Measurements from ENCODE around the gene MRPL41. TPM values are rescaled to one million over a fixed set of nuclear protein-coding genes. Genes with fewer than 3 reads are reported as not detected.
A peak's percentile ranks its signal among the peaks of the same experiment; 100 is the strongest.
"Not testable (repeated sequence)": the region's sequence is repeated elsewhere in the genome, so short reads cannot be mapped to it uniquely, and the experiment has no call there.

MRPL41 gene
- total RNA-seq (2014; rRNA removed; shearing (Covaris generic)), result 48.8 and 106 TPM in 2 replicates
- polyA plus RNA-seq (2015; cell fraction: cytosol; rRNA removed), result 41.7 and 58.7 TPM in 2 replicates
- 18.8 and 20.0 TPM in 2 replicates for polyA plus RNA-seq (2015; cell fraction: nucleus; rRNA removed)

- DNase-seq (ENCODE audit: low read depth), result peak; percentile 80
Measured at GRCh38 chr9:137551264-137552021, at the start of gene MRPL41. MRPL41 (plus strand) TSS chr9:137551879; CDS start chr9:137552082, 203 bp downstream.

- DNase-seq (ENCODE audit: low read depth), result no peak
Measured at GRCh38 chr9:137502008-137502911, 49.4 kb upstream of the MRPL41 start.

GRCh38 chr9:137504432-137504777 is 47.3 kb upstream of the MRPL41 start:
- DNase-seq (ENCODE audit: low read depth), result no peak

DNA sequence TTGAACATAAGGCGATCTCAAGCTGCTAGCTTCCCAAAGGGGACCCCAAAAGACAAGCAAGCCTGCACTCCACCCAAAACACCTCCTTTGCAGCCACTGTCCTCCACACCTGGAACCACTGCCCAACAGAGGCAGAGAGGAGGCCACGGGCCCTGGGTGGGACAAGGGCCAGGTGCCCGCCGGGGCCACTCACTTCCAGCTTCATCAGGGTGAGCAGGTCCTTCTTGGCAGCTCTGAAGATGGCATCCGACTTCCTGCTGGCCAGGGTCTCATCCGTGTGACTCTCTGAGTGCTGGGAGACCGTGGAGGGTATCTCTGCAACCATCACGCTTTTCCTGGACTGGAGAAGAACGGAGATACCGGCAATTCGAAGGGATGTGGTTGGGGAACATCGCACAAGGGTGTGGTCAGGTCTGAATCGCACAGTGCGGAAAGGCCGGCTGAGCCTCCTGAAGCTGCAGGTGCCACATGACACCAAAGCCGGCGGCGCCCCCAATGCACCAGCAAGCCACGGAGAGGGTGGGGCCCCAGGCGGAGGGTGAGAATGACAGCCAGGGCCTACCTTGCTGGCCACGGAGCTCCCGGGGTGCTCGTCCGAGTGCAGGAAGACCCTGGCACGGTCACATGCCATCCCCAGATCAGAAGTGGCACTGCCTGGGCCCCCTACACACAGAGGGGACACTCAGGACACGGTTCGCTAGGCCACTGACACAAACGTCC is 46.1 kb upstream of the MRPL41 start:
- DNase-seq (ENCODE audit: low read depth), result no peak

DNA sequence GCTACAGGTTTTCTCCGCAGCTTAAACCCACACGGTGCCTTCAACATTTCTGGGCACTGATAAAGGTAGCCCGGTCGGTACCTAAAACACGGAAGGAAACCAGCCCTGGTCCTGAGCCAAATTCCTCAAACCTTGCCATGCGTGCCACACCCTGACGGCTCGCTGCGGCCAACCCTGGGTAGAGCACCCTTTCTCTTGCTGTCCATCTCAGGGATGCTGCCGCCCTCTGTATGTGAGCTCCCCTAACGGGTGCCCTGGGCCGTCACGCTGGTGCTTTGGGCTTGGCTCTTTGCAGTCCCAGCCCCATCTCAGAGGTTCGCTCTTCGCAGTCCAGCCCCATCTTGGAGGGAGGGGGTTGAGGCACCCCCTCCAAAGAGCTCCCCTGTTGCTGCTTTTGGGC is 45.4 kb upstream of the MRPL41 start:
- no peak for DNase-seq (ENCODE audit: low read depth)

- DNase-seq (ENCODE audit: low read depth), result peak; percentile 32
Measured at GRCh38 chr9:137506702-137507171, 44.9 kb upstream of the MRPL41 start.

GRCh38 chr9:137509198-137509597 is 42.5 kb upstream of the MRPL41 start:
- no peak for DNase-seq (ENCODE audit: low read depth)

DNA sequence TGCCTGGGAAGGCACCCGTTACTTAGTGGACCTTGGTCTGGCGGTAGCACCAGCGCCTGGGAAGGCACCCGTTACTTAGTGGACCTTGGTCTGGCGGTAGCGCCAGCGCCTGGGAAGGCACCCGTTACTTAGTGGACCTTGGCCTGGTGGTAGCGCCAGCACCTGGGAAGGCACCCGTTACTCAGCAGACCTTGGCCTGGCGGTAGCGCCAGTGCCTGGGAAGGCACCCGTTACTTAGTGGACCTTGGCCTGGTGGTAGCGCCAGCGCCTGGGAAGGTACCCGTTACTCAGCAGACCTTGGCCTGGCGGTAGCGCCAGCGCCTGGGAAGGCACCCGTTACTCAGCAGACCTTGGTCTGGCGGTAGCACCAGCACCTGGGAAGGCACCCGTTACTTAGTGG is 40.6 kb upstream of the MRPL41 start:
- DNase-seq (ENCODE audit: low read depth), result not testable (repeated sequence)

DNA sequence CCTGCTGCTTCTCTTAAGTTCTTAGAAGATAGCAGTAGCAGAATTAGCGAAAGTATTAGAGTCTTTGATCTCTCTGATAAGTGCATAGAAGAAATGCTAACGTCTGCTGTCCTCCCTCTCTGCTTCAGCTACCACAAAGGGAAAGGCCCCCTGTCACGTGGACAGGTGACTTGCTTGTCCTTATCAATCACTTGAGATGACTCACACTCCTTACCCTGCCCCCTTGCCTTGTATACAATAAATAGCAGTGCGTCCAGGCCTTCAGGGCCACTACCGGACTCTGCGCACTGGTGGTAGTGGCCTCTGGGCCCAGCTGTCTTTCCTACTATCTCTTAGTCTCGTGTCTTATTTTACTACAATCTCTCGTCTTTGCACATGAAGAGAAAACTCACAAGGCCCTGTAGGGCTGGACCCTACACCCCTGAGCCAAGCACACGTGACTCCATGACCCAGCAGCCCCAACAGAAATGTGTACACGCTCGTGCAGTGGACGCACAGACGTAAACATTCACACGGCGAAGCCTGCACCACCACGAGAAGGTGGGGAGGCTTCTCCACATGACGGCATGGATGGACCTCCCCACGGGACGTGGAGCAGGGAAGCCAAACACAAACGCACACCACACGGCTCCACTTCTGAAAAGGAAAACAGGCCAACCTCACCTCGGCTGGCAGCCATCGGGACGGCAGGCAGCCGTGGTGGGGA is 39.8 kb upstream of the MRPL41 start:
- DNase-seq (ENCODE audit: low read depth), result no peak

DNA sequence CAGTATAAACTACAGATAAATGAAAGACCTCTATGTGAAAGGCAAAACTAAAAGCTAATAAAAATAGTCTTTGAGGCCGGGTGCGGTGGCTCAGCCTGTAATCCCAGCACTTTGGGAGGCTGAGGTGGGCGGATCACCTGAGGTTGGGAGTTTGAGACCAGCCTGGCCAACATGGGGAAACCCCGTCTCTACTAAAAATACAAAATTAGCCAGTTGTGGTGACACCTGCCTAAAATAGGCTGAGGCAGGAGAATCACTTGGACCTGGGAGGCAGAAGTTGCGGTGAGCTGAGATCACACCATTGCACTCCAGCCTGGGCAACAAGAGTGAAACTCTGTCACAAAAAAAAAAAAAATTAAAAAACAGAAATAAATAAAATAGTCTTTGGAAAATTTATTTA is 38.5 kb upstream of the MRPL41 start:
- DNase-seq (ENCODE audit: low read depth), result not testable (repeated sequence)

DNA sequence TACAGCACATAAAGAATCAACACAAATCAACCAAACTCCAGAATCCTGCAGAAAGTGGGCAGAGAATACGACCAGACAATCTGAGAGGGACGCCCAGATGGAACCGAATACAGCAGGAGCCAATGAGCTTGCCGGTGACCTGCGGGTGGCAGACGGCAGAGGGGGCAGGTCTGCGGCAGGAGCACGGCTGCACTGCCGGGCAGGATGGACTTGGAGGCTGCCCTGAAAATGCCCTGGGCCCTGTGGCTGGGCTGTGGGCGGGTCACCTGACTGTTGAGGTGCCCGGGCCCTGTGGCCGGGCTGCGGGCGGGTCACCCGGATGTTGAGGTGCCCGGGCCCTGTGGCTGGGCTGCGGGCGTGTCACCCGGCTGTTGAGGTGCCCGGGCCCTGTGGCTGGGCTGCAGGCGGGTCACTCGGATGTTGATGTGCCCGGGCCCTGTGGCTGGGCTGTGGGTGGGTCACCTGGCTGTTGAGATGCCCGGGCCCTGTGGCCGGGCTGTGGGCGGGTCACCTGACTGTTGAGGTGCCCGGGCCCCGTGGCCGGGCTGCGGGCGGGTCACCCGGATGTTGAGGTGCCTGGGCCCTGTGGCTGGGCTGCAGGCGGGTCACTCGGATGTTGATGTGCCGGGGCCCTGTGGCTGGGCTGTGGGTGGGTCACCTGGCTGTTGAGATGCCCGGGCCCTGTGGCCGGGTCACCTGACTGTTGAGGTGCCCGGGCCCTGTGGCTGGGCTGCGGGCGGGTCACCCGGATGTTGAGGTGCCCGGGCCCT is 37.7 kb upstream of the MRPL41 start:
- peak; percentile 48 for DNase-seq (ENCODE audit: low read depth)

- no peak for DNase-seq (ENCODE audit: low read depth)
Measured at GRCh38 chr9:137514691-137515337, 36.9 kb upstream of the MRPL41 start.

DNA sequence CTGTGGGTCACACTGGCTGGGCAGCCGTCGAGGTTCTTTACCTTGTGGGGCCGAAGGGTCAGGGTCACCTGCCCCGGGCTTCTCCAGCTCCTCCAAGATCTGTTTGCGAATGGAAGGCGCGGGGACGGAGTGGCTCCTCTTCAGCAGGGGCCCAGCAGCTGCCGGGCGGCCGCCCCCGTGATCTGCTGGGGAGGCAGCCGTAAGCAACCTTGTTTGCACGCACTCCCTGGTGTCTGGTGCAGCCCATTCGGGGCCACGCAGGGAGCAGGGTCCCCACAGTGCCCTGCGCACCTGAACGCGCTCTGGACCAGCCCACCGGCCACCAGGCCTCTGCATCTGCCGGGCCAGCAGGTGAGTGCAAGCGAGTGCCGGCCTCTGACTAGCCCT is 36.3 kb upstream of the MRPL41 start:
- DNase-seq (ENCODE audit: low read depth), result no peak

DNA sequence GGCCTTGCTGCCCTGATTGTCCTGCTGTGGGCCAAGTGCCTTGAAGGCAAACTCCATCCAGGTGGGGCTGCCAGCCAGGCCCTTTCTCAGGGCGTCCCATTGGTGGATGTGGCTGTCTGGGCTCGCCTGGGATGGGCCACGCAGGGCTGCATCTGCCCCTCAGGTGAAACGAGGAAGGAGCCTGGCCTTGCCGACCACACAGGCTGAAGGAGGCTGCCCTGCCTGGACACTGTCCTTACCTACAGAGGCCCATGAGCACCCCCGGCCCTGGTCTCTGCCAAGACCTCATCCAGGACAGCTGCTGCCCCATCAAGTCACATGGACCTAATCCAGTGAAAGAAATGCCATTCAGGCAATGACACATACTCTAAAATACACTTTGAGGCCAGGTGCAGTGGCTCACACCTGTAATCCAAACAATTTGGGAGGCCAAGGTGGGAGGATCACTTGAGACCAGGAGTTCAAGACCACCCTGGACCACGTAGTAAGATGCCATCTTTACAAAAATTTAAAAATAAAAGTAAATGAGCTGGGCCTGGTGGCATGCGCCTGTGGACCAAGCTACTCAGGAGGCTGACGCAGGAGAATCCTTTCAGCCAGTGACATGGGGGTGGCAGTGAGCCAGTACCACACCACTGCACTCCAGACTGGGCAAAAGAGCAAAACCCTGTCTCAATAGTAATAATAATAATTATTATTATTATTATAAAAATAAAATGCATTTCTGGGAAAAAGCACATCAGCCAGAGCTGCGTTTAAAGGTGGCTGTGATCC is 35.3 kb upstream of the MRPL41 start:
- no peak for DNase-seq (ENCODE audit: low read depth)

DNA sequence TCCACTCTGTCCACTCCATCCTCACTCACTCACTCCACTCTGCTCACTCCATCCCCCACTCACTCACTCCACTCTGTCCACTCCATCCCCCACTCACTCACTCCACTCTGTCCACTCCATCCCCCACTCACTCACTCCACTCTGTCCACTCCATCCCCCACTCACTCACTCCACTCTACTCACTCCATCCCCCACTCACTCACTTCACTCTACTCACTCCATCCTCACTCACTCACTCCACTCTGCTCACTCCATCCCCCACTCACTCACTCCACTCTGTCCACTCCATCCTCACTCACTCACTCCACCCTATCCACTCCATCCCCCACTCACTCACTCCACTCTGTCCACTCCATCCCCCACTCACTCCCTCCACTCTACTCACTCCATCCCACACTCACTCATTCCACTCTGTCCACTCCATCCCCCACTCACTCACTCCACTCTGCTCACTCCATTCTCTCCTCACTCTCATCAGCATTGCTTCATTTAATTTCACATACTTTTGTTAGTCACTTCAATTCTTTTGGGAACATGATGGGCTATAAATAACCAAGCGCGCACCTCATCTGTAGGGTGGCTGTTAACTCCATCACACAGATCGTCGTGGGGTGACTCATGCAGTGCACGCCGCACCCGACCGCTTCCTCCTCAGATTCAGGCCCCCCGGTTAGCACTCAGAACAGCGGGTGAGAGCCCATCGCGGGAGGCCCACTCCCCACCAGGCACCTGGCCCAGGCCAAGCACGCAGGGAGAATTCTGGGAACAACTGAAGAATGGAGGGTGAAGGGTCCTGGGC is 32.8 kb upstream of the MRPL41 start:
- DNase-seq (ENCODE audit: low read depth), result peak; percentile 63

DNA sequence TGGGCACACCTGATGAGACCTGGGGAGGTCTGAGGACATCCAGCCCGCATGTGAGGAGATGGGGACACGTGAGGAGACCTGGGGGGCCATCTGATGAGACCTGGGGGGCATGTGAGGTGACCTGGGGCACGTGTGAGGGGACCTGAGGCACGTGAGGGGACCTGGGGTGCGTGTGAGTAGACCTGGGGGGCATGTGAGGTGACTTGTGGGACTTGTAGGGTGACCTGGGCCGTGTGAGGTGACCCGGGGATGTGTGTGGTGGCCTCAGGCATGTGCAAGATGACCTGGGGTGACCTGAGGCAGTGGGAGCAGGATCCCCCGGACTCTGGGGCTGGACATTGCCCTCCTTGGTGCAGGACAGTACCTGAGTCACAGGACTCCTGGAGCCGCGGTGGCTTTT is 32.1 kb upstream of the MRPL41 start:
- no peak for DNase-seq (ENCODE audit: low read depth)

- no peak for DNase-seq (ENCODE audit: low read depth)
Measured at GRCh38 chr9:137520614-137521404, 30.9 kb upstream of the MRPL41 start.

Measured in HT1080 (cell line).